BJ (cell line): Measurements from ENCODE around the gene CD59. TPM values are rescaled to one million over a fixed set of nuclear protein-coding genes. Genes with fewer than 3 reads are reported as not detected.
"Not testable (repeated sequence)": the region's sequence is repeated elsewhere in the genome, so short reads cannot be mapped to it uniquely, and the experiment has no call there.

Experiments used
- CTCF ChIA-PET: fragments of 350-600 bp; formaldehyde crosslinking; extraction: SDS; loops from one replicate; lab custom pipeline; 2021; ENCODE audit warnings: antibody characterized with exemption, inconsistent platforms; lab: Yijun Ruan, JAX
- POLR2A ChIA-PET: fragments of 300-600 bp; sonication (Branson Sonifier 250); formaldehyde crosslinking; extraction: SDS; loops from one replicate; lab custom pipeline; 2021; ENCODE audit warnings: antibody characterized with exemption; lab: Charles Lee
- DNase-seq: peaks from one replicate; pipeline ENCODE4 v3.0.0-alpha.2; 2011; ENCODE audit warnings: low read depth
- H3K27me3 ChIP-seq: 2 replicates; pipeline ENCODE4 v1.6.0; 2011; ENCODE audit warnings: low read length; ENCODE audit not compliant: control insufficient read depth, insufficient read depth
- H3K36me3 ChIP-seq: 2 replicates; pipeline ENCODE4 v1.5.1; 2011; ENCODE audit warnings: low read length; ENCODE audit not compliant: control insufficient read depth, insufficient read depth
- H3K4me3 ChIP-seq: 2 replicates; pipeline ENCODE4 v1.5.1; 2011; ENCODE audit warnings: low read depth, mild to moderate bottlenecking, control low read depth, low read length
- CTCF ChIP-seq: IDR thresholded peaks from 2 replicates; pipeline ENCODE4 v1.5.1; 2011; ENCODE audit warnings: low read depth, mild to moderate bottlenecking, control low read depth, inconsistent platforms, low read length, moderate library complexity; ENCODE audit not compliant: insufficient read depth
- polyA plus RNA-seq: library from polyadenylated mRNA; depleted of rRNA; stranded (reverse); fragments of >200 nt; gene quantifications from 2 replicates; pipeline ENCODE4 v1.2.3, GENCODE V29; 2011

CD59 gene
- polyA plus RNA-seq, 1 experiment, result 1,025 TPM

- no peak for TF ChIP-seq CTCF
- Histone ChIP-seq H3K4me3 (no peak overlapping the region), H3K36me3 (no peaks in the 10 kb centered on the region; the same call in 1 of the 2 replicates), H3K27me3 (no peaks in the 10 kb centered on the region)
- no peak for DNase-seq
- CTCF ChIA-PET, result interaction anchor here (0.8 kb wide), 1 partner anchor 12 kb away, joined by 3 read pairs; no protein-coding TSS in a partner anchor
- POLR2A ChIA-PET, result no interaction called here
Measured at GRCh38 chr11:33730716-33731115, 5.5 kb downstream of the CD59 start.

GRCh38 chr11:33729072-33729664 is 7.1 kb downstream of the CD59 start:
- H3K4me3 ChIP-seq, DNase-seq, H3K27me3 ChIP-seq, CTCF ChIA-PET, H3K36me3 ChIP-seq, POLR2A ChIA-PET: not testable (repeated sequence)

- H3K27me3 ChIP-seq, H3K4me3 ChIP-seq, H3K36me3 ChIP-seq, POLR2A ChIA-PET, DNase-seq: not testable (repeated sequence)
- CTCF ChIA-PET, result interaction anchor here (1.8 kb wide), 1 partner anchor 15 kb away, joined by 5 read pairs; no protein-coding TSS in a partner anchor
Measured at GRCh38 chr11:33727539-33727938, 8.7 kb downstream of the CD59 start.

DNA sequence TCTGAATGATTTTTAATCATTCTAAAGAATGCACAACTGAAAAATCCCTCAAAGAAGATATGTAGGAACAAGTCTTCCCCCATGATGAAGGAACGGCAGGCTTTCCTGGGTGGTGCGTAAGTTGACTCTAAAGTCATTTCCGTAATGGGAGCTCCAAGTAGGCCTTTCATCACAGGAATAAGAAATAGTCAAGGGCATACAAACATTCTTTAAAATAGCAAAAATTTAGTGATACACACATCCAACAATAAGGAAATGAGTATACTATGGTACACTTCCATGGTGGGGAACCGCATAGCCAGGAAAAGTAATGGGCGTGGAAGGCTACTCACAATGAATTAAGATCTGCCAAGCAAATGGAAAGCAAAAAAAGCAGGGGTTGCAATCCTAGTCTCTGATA is 10.7 kb downstream of the CD59 start:
- ChIA-PET POLR2A (no interaction called here), CTCF (interaction anchor here (0.6 to 1.5 kb wide), 5 partner anchors 9 to 49 kb away, joined by 3 to 6 read pairs (median 3); partner anchors contain the start of gene FBXO3)
- DNase-seq, result no peak
- Histone ChIP-seq H3K27me3 (no peaks in the 10 kb centered on the region), H3K4me3 (no peak overlapping the region), H3K36me3 (peaks cover 2% of the 10 kb centered on the region; the same call in 1 of the 2 replicates)
- TF ChIP-seq CTCF, result no peak

DNA sequence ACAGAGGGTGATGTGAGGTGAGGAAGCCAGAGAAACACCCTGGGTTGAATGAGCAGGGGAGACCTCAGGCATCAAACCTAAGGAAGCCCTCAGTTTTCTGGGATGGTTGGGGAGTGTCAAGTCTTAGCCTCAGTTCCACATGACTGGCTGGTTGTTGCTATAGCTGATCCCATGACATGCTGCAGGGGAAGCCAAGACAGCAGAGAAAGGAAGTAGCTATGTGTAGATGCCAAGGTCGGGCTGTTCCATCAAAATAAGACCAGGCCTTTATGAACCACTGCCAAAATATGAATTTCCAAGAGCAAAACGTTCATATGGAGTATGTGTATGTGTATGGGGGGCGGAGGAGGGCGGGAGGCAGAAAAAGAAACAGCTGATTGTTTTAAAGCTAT is 11.6 kb downstream of the CD59 start:
- ChIA-PET POLR2A (no interaction called here), CTCF (interaction anchor here (0.6 to 1.7 kb wide), 9 partner anchors 9 to 369 kb away, joined by 3 to 9 read pairs (median 3); partner anchors contain the start of genes CD59 and FBXO3)
- no peaks in the 10 kb centered on the region for H3K27me3 ChIP-seq
- no peak for TF ChIP-seq CTCF
- DNase-seq, result no peak
- peaks cover 5% of the 10 kb centered on the region for H3K36me3 ChIP-seq
- H3K4me3 ChIP-seq, result no peak overlapping the region

DNA sequence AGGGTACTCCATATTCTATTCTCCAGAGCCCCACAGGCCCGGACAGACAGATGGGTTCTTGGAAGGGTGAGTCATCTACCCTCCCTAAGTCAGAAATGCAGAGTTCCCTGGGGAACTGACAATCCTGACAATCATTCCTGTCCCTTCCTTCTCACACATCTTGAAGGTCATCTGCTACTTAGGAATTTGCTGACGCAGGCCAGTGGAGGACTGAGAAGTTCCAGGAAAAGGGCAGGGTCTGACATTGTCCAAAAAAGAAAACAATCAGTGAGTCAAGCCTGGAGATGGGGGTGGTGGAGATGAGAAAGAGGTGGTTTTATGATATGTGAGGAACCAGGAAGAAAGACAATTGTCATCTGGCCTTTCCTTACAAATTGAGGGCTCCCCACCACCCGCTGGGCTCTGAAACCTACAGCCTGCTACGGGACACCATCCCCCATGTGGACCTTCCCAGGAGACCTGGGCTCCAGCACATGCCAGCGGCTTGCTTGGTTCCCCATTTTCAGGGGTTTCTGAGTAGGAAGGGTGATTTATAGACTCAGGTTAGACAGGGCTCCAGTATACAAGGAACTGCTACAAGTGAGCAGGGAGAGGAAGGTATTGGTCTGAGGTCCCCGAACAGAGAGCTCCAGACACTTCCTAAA is 12.9 kb downstream of the CD59 start:
- Histone ChIP-seq H3K36me3 (peaks cover 6% of the 10 kb centered on the region), H3K27me3 (no peaks in the 10 kb centered on the region), H3K4me3 (no peak overlapping the region)
- CTCF ChIA-PET, result interaction anchor here (0.9 to 1.7 kb wide), 4 partner anchors 8 to 88 kb away, joined by 3 to 9 read pairs (median 4); no protein-coding TSS in a partner anchor
- POLR2A ChIA-PET, result no interaction called here
- DNase-seq, result peak; percentile 58
- TF ChIP-seq CTCF, result no peak
